OCI-LY7 (cell line): Measurements from ENCODE around the gene AREL1.

Experiments used
- CTCF ChIP-seq: fragments of 200-600 bp; sonication (generic); conservative IDR thresholded peaks from 2 replicates; pipeline ENCODE4 v1.5.1; 2014; ENCODE audit warnings: mild to moderate bottlenecking, antibody characterized with exemption, low read length, moderate library complexity, mixed read lengths
- EZH2phosphoT487 ChIP-seq: fragments of 200-600 bp; sonication (generic); IDR thresholded peaks from 2 replicates; pipeline ENCODE4 v1.6.1; 2018; ENCODE audit warnings: low read depth, borderline replicate concordance, mild to moderate bottlenecking, mixed run types, antibody characterized with exemption, low read length, moderate library complexity, mixed read lengths

- TF ChIP-seq CTCF (no peak), EZH2phosphoT487 (no peak)
Observed at GRCh38 chr14:74682169-74682952, 30.5 kb downstream of the AREL1 start.
